B cell (primary cell): Measurements from ENCODE around the gene PPOX. TPM values are rescaled to one million over a fixed set of nuclear protein-coding genes. Genes with fewer than 3 reads are reported as not detected.

ENCODE experiments used
- ATAC-seq: fragments of 200-7000 bp; cut with Tn5 transposase; one replicate; pipeline ENCODE4 v1.10.0; 2021; ENCODE audit warnings: low read depth, mild to moderate bottlenecking, moderate number of reproducible peaks, moderate library complexity
- CTCF ChIA-PET: fragments of 350-600 bp; sonication (Branson Sonifier 250); formaldehyde crosslinking; loops from one replicate; lab custom pipeline; 2021; ENCODE audit warnings: antibody characterized with exemption, inconsistent platforms; lab: Charles Lee
- POLR2A ChIA-PET: fragments of 350-600 bp; sonication (Branson Sonifier 250); formaldehyde crosslinking; loops from one replicate; lab custom pipeline; 2021; ENCODE audit warnings: antibody characterized with exemption; lab: Charles Lee
- DNase-seq: peaks from one replicate; pipeline ENCODE4 v3.0.0; 2013
- H2AFZ ChIP-seq: 2 replicates; pipeline ENCODE4 v1.6.1; 2012; ENCODE audit warnings: mild to moderate bottlenecking, low read depth, low read length; ENCODE audit not compliant: insufficient read depth, poor library complexity, severe bottlenecking
- H3K27ac ChIP-seq, 2 donors: 1 replicate in 1 of 2; 2 replicates in 1 of 2; pipeline ENCODE4 v1.5.1; 2012 to 2013; ENCODE audit warnings: low read length in 2 of 2, mild to moderate bottlenecking in 2 of 2, moderate library complexity in 1 of 2
- H3K27me3 ChIP-seq, 4 experiments: fragments of 200-600 bp in 1 of 4; sonication (generic) in 1 of 4; replicated peaks in 1 of 4; 1 replicate in 2 of 4; 2 replicates in 2 of 4; pipeline versions ENCODE4 v1.6.1 to v1.7.0; 2013 to 2016; ENCODE audit warnings: low read length in 3 of 4, mild to moderate bottlenecking in 2 of 4, mixed read lengths in 1 of 4, moderate library complexity in 1 of 4; ENCODE audit not compliant: insufficient read depth in 4 of 4, control insufficient read depth in 3 of 4; ENCODE audit errors: control extremely low read depth in 1 of 4
- H3K36me3 ChIP-seq, 2 experiments: replicated peaks in 1 of 2; 1 replicate in 1 of 2; 2 replicates in 1 of 2; pipeline versions ENCODE4 v1.6.1 to v1.7.1; 2013; ENCODE audit warnings: low read length in 1 of 2; ENCODE audit not compliant: insufficient read depth in 2 of 2, control insufficient read depth in 1 of 2; ENCODE audit errors: control extremely low read depth in 1 of 2, extremely low read depth in 1 of 2
- H3K4me1 ChIP-seq, 2 donors: fragments of 200-600 bp in 1 of 2; sonication (generic) in 1 of 2; 1 replicate in 1 of 2; 2 replicates in 1 of 2; pipeline versions ENCODE4 v1.5.1 to v1.6.1; 2013 to 2017; ENCODE audit warnings: low read length in 2 of 2; ENCODE audit not compliant: control insufficient read depth in 2 of 2, insufficient read depth in 2 of 2
- H3K4me2 ChIP-seq: replicated peaks from 2 replicates; pipeline ENCODE3; 2012; ENCODE audit warnings: mild to moderate bottlenecking, low read depth, low read length; ENCODE audit not compliant: poor library complexity, severe bottlenecking
- H3K4me3 ChIP-seq, 5 experiments: fragments of 200-600 bp in 1 of 5; sonication (generic) in 1 of 5; 1 replicate in 3 of 5; 2 replicates in 2 of 5; pipeline versions ENCODE4 v1.5.1 to v1.7.0; 2011 to 2016; ENCODE audit warnings: low read length in 4 of 5, mild to moderate bottlenecking in 4 of 5, low read depth in 2 of 5, control low read depth in 1 of 5, moderate library complexity in 1 of 5; ENCODE audit not compliant: insufficient read depth in 1 of 5; ENCODE audit errors: control extremely low read depth in 1 of 5, extremely low read depth in 1 of 5
- H3K79me2 ChIP-seq: fragments of 200-600 bp; sonication (generic); one replicate; pipeline ENCODE4 v1.6.0; 2016; ENCODE audit warnings: low read length; ENCODE audit not compliant: control insufficient read depth, insufficient read depth
- H3K9ac ChIP-seq: fragments of 200-600 bp; sonication (generic); 2 replicates; pipeline ENCODE4 v1.6.1; 2017; ENCODE audit warnings: mild to moderate bottlenecking, low read length, moderate library complexity
- H3K9me3 ChIP-seq, 3 donors: one replicate each; pipeline versions ENCODE4 v1.6.1 to v1.7.1; 2013; ENCODE audit warnings: low read length in 2 of 3; ENCODE audit not compliant: control insufficient read depth in 2 of 3, insufficient read depth in 1 of 3; ENCODE audit errors: control extremely low read depth in 1 of 3
- H4K20me1 ChIP-seq: 2 replicates; pipeline ENCODE4 v1.6.0; 2012; ENCODE audit warnings: mild to moderate bottlenecking, low read length; ENCODE audit not compliant: insufficient read depth, control insufficient read depth, poor library complexity, severe bottlenecking
- H3K27ac Mint-ChIP-seq: one replicate; pipeline ENCODE4 v1.8.0; 2021; ENCODE audit warnings: mixed read lengths
- H3K27me3 Mint-ChIP-seq: one replicate; pipeline ENCODE4 v1.8.0; 2021; ENCODE audit warnings: mixed read lengths
- H3K4me1 Mint-ChIP-seq: one replicate; pipeline ENCODE4 v1.8.0; 2021; ENCODE audit warnings: mixed read lengths
- H3K4me3 Mint-ChIP-seq: one replicate; pipeline ENCODE4 v1.8.0; 2021; ENCODE audit warnings: mixed read lengths
- H3K9me3 Mint-ChIP-seq: one replicate; pipeline ENCODE4 v1.8.0; 2022; ENCODE audit warnings: mixed read lengths; ENCODE audit not compliant: insufficient read depth
- CTCF ChIP-seq: fragments of 200-600 bp; IDR thresholded peaks from one replicate; pipeline ENCODE4 v1.8.0; 2022; ENCODE audit warnings: antibody characterized with exemption, mild to moderate bottlenecking
- EZH2 ChIP-seq: IDR thresholded peaks from 2 replicates; pipeline ENCODE4 v1.6.1; 2012; ENCODE audit warnings: borderline replicate concordance, low read depth, mild to moderate bottlenecking, moderate library complexity, low read length; ENCODE audit not compliant: insufficient read depth, poor library complexity, severe bottlenecking
- WGBS: methylation state at CpG from one replicate; pipeline ENCODE4 v1.1.5; 2013; ENCODE audit warnings: missing lambda C conversion rate; ENCODE audit not compliant: insufficient coverage; 5-methylcytosine and 5-hydroxymethylcytosine counted together
- intact Hi-C: fragments of 100-400 bp; cut with micrococcal nuclease; formaldehyde crosslinking; loops from one replicate; pipeline ENCODE4 v1.10.0; 2022
- polyA plus RNA-seq: library from polyadenylated mRNA; depleted of rRNA; stranded (reverse); fragments of >200 nt; gene quantifications from 2 replicates; pipeline ENCODE4 v1.2.3, GENCODE V29; 2012
- total RNA-seq, 2 donors: library from RNA; stranded (reverse); fragments of 120-200 nt in 1 of 2; gene quantifications; 1 replicate in 1 of 2; 2 replicates in 1 of 2; pipeline versions ENCODE4 v1.2.3 to v1.2.4, GENCODE V29; 2013 to 2022

Gene PPOX
- total and polyA plus RNA-seq, 2 donors (not counting 1 experiment from before 2014, with no cell fraction given): 65.6 to 82.3 TPM

- Histone ChIP-seq H3K27ac (no peak overlapping the region), H3K27me3 (no peaks in the 10 kb centered on the region), H3K4me2 (no peak overlapping the region), H3K9ac (no peak overlapping the region), H3K79me2 (peaks cover 33% of the 10 kb centered on the region), H3K9me3 (no peaks in the 10 kb centered on the region), H3K36me3 (peaks cover 3 to 58% of the 10 kb centered on the region in 2 experiments), H3K4me1 (peaks cover 25 to 32% of the 10 kb centered on the region in 2 donors), H2AFZ (no peak overlapping the region), H4K20me1 (peaks cover 14% of the 10 kb centered on the region), H3K4me3 (no peak overlapping the region)
- H3K4me1 Mint-ChIP-seq: peaks cover 46% of the 10 kb centered on the region
- no peaks in the 10 kb centered on the region for H3K27me3 Mint-ChIP-seq
- DNase-seq (no peak), ATAC-seq (no peak)
- peak overlapping the region; percentile 99 for H3K4me3 Mint-ChIP-seq
- no peak overlapping the region for H3K27ac Mint-ChIP-seq
- ChIA-PET POLR2A (no interaction called here), CTCF (interaction anchor here (1.0 to 3.3 kb wide), 2 partner anchors 8 to 11 kb away, joined by 3 to 24 read pairs; partner anchors contain the start of gene PPOX)
- 94% methylated on average over 10 of the region's 11 CpGs for WGBS
- no peaks in the 10 kb centered on the region for H3K9me3 Mint-ChIP-seq
- intact Hi-C loops: no loop called here
- TF ChIP-seq CTCF (no peak), EZH2 (no peak)
Observed at GRCh38 chr1:161174911-161175310, 8.7 kb downstream of the PPOX start.

GRCh38 chr1:161175771-161176453, 9.7 kb downstream of the PPOX start:
- ChIA-PET CTCF (interaction anchor here (0.9 to 3.3 kb wide), 4 partner anchors 9 to 77 kb away, joined by 3 to 24 read pairs (median 4); partner anchors contain the start of genes KLHDC9 and PPOX), POLR2A (interaction anchor here (0.7 to 2.3 kb wide), 4 partner anchors 10 to 50 kb away, joined by 3 to 10 read pairs (median 4); partner anchors contain the start of genes NDUFS2, PPOX and TOMM40L)
- Histone ChIP-seq H3K4me1 (peaks cover 25 to 38% of the 10 kb centered on the region in 2 donors), H3K9ac (peak overlapping the region; percentile 83), H2AFZ (no peak overlapping the region), H3K27me3 (no peaks in the 10 kb centered on the region), H3K4me3 (peak overlapping the region in 3 of 5 experiments; percentile 85 to 95 (median 90)), H3K4me2 (peak overlapping the region; percentile 82), H3K79me2 (peaks cover 33% of the 10 kb centered on the region), H3K36me3 (peaks cover 3 to 50% of the 10 kb centered on the region in 2 experiments), H4K20me1 (peaks cover 14% of the 10 kb centered on the region), H3K9me3 (no peaks in the 10 kb centered on the region), H3K27ac (peak overlapping the region; percentile 76 to 81)
- no peak for ATAC-seq
- Mint-ChIP-seq H3K9me3 (no peaks in the 10 kb centered on the region), H3K4me3 (peak overlapping the region; percentile 99), H3K27me3 (no peaks in the 10 kb centered on the region), H3K4me1 (peaks cover 54% of the 10 kb centered on the region), H3K27ac (peak overlapping the region; percentile 100)
- TF ChIP-seq EZH2: no peak
- DNase-seq: no peak
- 77% methylated on average over 9 of the region's 10 CpGs for WGBS
- intact Hi-C loops: no loop called here
